Fibroblast of lung (primary cell): ENCODE data around the gene CTTN. TPM values are rescaled to one million over a fixed set of nuclear protein-coding genes. Genes with fewer than 3 reads are reported as not detected.

Experiments
- DNase-seq, 2 donors: peaks; one replicate each; pipeline versions ENCODE4 v3.0.0 to v3.0.0-alpha.2; 2010; ENCODE audit warnings: low read depth in 2 of 2
- H2AFZ ChIP-seq: 2 replicates; pipeline ENCODE4 v1.5.1; 2012; ENCODE audit warnings: low read length, control low read depth, inconsistent platforms
- H3K27ac ChIP-seq: 2 replicates; pipeline ENCODE4 v1.5.1; 2011; ENCODE audit warnings: low read length, control low read depth; ENCODE audit not compliant: insufficient read depth
- H3K27me3 ChIP-seq: 2 replicates; pipeline ENCODE4 v1.5.1; 2011; ENCODE audit warnings: mild to moderate bottlenecking, low read length; ENCODE audit not compliant: control insufficient read depth, insufficient read depth
- H3K36me3 ChIP-seq: 2 replicates; pipeline ENCODE4 v1.5.1; 2011; ENCODE audit warnings: low read length; ENCODE audit not compliant: control insufficient read depth, insufficient read depth
- H3K4me1 ChIP-seq: 2 replicates; pipeline ENCODE4 v1.5.1; 2011; ENCODE audit warnings: low read length; ENCODE audit not compliant: control insufficient read depth, insufficient read depth; ENCODE audit errors: extremely low read depth
- H3K4me2 ChIP-seq: 2 replicates; pipeline ENCODE4 v1.5.1; 2011; ENCODE audit warnings: low read length, control low read depth; ENCODE audit not compliant: insufficient read depth; ENCODE audit errors: extremely low read depth
- H3K4me3 ChIP-seq, 4 experiments: fragments of 200-600 bp in 1 of 4; sonication (generic) in 1 of 4; replicated peaks in 1 of 4; 2 replicates each; pipeline ENCODE4 v1.5.1; 2011 to 2016; ENCODE audit warnings: low read length in 4 of 4, low read depth in 3 of 4, mild to moderate bottlenecking in 3 of 4, control low read depth in 2 of 4, inconsistent platforms in 1 of 4, mixed read lengths in 1 of 4; ENCODE audit not compliant: insufficient read depth in 1 of 4; ENCODE audit errors: control extremely low read depth in 1 of 4
- H3K79me2 ChIP-seq: 2 replicates; pipeline ENCODE4 v1.5.1; 2012; ENCODE audit warnings: mild to moderate bottlenecking, low read length, inconsistent platforms; ENCODE audit not compliant: control insufficient read depth, insufficient read depth
- H3K9ac ChIP-seq: 2 replicates; pipeline ENCODE4 v1.5.1; 2011; ENCODE audit warnings: mild to moderate bottlenecking, low read length, control low read depth; ENCODE audit not compliant: insufficient read depth
- H3K9me3 ChIP-seq: 2 replicates; pipeline ENCODE4 v1.5.1; 2012; ENCODE audit warnings: low read depth, low read length; ENCODE audit not compliant: control insufficient read depth, insufficient read depth
- H4K20me1 ChIP-seq: 2 replicates; pipeline ENCODE4 v1.5.1; 2011; ENCODE audit warnings: low read length; ENCODE audit not compliant: control insufficient read depth, insufficient read depth; ENCODE audit errors: extremely low read depth
- EZH2 ChIP-seq: IDR thresholded peaks from 2 replicates; pipeline ENCODE4 v1.5.1; 2012; ENCODE audit warnings: low read length, control low read depth, mild to moderate bottlenecking; ENCODE audit errors: missing control alignments
- polyA plus RNA-seq, 2 donors: library from polyadenylated mRNA; depleted of rRNA in 1 of 2; stranded (reverse) in 1 of 2; unstranded in 1 of 2; fragments of >200 nt; gene quantifications; 2 replicates each; pipeline ENCODE4 v1.2.1, GENCODE V29; 2011 to 2012; ENCODE audit warnings: missing spikeins in 1 of 2
- total RNA-seq: library from RNA; depleted of rRNA; stranded (reverse); fragments of >200 nt; gene quantifications from 2 replicates; pipeline ENCODE4 v1.2.1, GENCODE V29; 2014
- TF ChIP-seq, protein P1 (sequence below), 2 donors: IDR thresholded peaks in 1 of 2; conservative IDR thresholded peaks in 1 of 2; 1 replicate in 1 of 2; 2 replicates in 1 of 2; pipeline ENCODE4 v1.5.1; 2011 to 2012; ENCODE audit warnings: low read length in 2 of 2, control low read depth in 1 of 2, inconsistent platforms in 1 of 2, low read depth in 1 of 2, mild to moderate bottlenecking in 1 of 2

Gene CTTN
- total and polyA plus RNA-seq, 2 donors (not counting 1 experiment from before 2014, with no cell fraction given) = 198 to 428 TPM

DNA sequence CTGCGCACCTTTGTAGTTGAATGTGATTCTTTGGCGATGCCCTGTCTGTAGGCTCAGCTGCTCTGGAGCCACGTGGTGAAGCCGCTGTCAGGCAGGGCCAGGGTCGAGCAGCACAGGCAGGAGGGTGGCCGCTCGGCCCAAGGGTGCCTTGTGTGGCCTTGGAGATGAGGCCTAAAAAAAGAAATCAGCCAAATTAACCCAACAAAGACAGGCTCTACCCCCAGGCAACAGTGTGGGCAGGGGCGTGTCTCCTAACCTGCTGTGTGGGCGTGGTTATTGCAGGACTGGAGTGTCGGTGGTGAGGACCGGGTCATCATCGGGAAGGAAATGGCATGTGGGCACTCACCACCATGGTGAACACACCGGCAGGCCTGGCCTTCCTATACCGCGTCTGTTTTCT, 34.3 kb downstream of the CTTN start:
- H3K36me3 ChIP-seq = peaks cover 57% of the 10 kb centered on the region
- H3K9me3 ChIP-seq = no peaks in the 10 kb centered on the region
- no peaks in the 10 kb centered on the region for H4K20me1 ChIP-seq
- no peak overlapping the region for H3K27ac ChIP-seq
- no peak overlapping the region for H2AFZ ChIP-seq
- H3K27me3 ChIP-seq = no peaks in the 10 kb centered on the region
- H3K4me2 ChIP-seq = no peak overlapping the region
- DNase-seq = no peak
- no peak for TF ChIP-seq EZH2
- TF ChIP-seq, protein P1, sequence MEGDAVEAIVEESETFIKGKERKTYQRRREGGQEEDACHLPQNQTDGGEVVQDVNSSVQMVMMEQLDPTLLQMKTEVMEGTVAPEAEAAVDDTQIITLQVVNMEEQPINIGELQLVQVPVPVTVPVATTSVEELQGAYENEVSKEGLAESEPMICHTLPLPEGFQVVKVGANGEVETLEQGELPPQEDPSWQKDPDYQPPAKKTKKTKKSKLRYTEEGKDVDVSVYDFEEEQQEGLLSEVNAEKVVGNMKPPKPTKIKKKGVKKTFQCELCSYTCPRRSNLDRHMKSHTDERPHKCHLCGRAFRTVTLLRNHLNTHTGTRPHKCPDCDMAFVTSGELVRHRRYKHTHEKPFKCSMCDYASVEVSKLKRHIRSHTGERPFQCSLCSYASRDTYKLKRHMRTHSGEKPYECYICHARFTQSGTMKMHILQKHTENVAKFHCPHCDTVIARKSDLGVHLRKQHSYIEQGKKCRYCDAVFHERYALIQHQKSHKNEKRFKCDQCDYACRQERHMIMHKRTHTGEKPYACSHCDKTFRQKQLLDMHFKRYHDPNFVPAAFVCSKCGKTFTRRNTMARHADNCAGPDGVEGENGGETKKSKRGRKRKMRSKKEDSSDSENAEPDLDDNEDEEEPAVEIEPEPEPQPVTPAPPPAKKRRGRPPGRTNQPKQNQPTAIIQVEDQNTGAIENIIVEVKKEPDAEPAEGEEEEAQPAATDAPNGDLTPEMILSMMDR (conservative IDR thresholded peaks at IDR 0.05 in 1 of 2, IDR thresholded peaks at IDR 0.05 in 1 of 2; ENCODE audit: low read depth in 1 of 2, low read length in 2 of 2) = no peak
- H3K4me3 ChIP-seq = no peak overlapping the region
- H3K79me2 ChIP-seq = no peaks in the 10 kb centered on the region
- no peaks in the 10 kb centered on the region for H3K4me1 ChIP-seq
- no peak overlapping the region for H3K9ac ChIP-seq

DNA sequence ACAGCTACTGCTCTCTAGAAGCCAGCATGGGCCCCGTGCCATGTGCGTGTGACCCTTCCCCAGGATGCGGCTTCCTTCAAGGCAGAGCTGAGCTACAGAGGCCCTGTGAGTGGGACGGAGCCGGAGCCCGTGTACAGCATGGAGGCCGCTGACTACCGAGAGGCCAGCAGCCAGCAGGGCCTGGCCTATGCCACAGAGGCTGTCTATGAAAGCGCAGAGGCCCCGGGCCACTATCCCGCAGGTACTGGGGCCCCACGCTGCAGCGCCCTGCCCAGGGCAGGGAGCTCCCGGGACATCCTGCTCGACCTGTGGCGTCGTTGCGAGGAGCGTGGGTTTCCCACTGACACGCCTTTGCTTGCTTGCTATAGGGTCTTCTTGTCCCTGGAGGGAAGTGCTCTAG, 34.7 kb downstream of the CTTN start:
- Histone ChIP-seq H4K20me1 (no peaks in the 10 kb centered on the region), H3K36me3 (peaks cover 58% of the 10 kb centered on the region), H3K4me1 (no peaks in the 10 kb centered on the region), H3K9me3 (no peaks in the 10 kb centered on the region), H3K27me3 (no peaks in the 10 kb centered on the region), H3K4me2 (no peak overlapping the region), H3K27ac (no peak overlapping the region), H3K4me3 (no peak overlapping the region), H2AFZ (no peak overlapping the region), H3K79me2 (no peaks in the 10 kb centered on the region), H3K9ac (no peak overlapping the region)
- DNase-seq = no peak
- TF ChIP-seq, protein P1 (conservative IDR thresholded peaks at IDR 0.05 in 1 of 2, IDR thresholded peaks at IDR 0.05 in 1 of 2; ENCODE audit: low read depth in 1 of 2, low read length in 2 of 2) = no peak
- no peak for TF ChIP-seq EZH2

DNA sequence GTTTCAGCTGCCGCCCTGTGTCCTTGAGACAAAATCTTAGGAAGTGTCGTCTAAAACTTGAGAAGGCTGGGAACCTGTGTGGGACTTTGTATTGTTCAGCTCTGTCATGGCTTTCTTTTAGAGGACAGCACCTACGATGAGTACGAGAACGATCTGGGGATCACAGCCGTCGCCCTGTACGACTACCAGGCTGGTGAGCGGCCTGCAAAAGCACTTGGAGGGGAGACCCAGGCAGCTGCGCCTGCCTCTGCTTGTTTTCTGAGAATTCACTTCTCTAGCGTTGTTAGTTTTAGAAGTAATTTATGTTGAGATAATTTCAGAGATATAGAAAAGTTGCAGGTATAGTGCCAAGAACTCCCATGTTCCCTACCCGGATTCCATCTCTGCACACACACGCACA, 35.2 kb downstream of the CTTN start:
- TF ChIP-seq, protein P1 (conservative IDR thresholded peaks at IDR 0.05 in 1 of 2, IDR thresholded peaks at IDR 0.05 in 1 of 2; ENCODE audit: low read depth in 1 of 2, low read length in 2 of 2) = no peak
- no peak for TF ChIP-seq EZH2
- Histone ChIP-seq H3K27me3 (no peaks in the 10 kb centered on the region), H3K4me3 (no peak overlapping the region), H4K20me1 (no peaks in the 10 kb centered on the region), H3K79me2 (no peaks in the 10 kb centered on the region), H3K36me3 (peaks cover 59% of the 10 kb centered on the region), H3K4me2 (no peak overlapping the region), H2AFZ (no peak overlapping the region), H3K9me3 (no peaks in the 10 kb centered on the region), H3K9ac (no peak overlapping the region), H3K4me1 (no peaks in the 10 kb centered on the region), H3K27ac (no peak overlapping the region)
- no peak for DNase-seq
